ENCODE measurements around the gene CFAP210.

- TF ChIP-seq EZH2 (optimal IDR thresholded peaks at IDR 0.05; ENCODE audit: low read depth, low read length) (no peak), CTCF (IDR thresholded peaks at IDR 0.05; ENCODE audit: low read length) (no peak)
These were observed 20.3 kb downstream of the CFAP210 start for GRCh38 chr2:169673921-169674320.

Data from MM.1S (cell line).